Measurements from ENCODE around the gene INO80B.
"Not testable (repeated sequence)": the region's sequence is repeated elsewhere in the genome, so short reads cannot be mapped to it uniquely, and the experiment has no call there.

Gene INO80B

DNA sequence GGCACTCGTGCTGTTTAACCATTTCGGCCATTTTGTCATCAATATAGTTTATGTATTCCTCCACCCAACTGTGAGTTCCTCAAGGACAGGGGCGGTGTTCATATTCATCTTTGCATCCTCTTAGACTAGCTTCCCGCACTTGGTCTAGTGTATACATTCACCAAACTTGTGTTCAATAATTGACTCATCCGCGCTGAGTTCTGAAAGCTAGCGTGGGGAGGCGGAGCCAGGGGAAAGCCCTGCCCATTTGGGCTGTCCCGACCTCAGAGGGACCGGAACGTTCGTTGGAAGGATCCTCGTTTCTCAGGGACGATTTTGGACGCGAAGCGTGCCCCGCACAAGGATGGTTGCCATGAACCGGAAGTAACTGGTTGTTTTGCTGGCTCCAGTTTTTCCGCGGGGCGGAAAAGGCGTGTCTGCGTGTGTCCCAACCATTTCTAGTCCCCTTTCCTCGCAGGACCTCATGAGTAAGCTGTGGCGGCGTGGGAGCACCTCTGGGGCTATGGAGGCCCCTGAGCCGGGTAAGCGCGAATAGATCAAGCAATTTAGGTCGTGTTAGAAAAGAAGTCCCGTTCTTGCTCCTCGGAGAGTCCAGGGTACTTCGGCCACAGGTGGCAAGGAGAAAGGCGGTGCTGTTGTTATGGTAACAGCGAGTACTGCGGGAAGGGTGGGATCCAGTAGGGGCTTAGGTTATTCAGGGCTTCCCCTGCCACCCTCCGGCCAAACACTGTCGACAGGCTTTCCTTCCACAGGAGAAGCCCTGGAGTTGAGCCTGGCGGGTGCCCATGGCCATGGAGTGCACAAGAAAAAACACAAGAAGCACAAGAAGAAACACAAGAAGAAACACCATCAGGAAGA lies at the start of gene INO80B:
Gene INO80B, plus strand, starts transcription at position 434 of the 858 bp plus-strand sequence. Its CDS starts 30 bp downstream, at position 464.
- DNase-seq (ENCODE audit: low read depth): peak; percentile 91

GRCh38 chr2:74406035-74406434 lies 48.9 kb upstream of the INO80B start:
- DNase-seq (ENCODE audit: low read depth): no peak

DNA sequence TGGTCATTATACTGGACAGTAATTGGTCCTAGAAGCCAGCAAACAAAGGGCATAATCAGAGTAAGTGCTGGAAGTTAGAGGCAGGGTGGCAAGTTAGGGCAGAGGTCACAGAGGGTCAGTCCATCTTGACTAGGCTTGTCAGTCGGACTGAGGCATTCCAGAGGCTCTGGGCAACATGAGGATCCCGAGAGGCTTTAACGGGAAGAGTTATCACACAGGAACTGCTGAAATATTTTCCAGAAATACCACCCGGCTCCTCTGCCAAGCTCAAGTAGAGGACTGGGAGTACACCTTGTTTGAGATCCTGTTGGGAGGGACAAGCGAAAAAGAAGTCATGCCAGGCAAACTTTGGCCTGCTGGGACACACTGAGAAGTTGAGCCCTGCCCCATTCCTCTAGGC lies 47.2 kb upstream of the INO80B start:
- no peak for DNase-seq (ENCODE audit: low read depth)

GRCh38 chr2:74413001-74413698 lies 41.7 kb upstream of the INO80B start:
- DNase-seq (ENCODE audit: low read depth): no peak

DNA sequence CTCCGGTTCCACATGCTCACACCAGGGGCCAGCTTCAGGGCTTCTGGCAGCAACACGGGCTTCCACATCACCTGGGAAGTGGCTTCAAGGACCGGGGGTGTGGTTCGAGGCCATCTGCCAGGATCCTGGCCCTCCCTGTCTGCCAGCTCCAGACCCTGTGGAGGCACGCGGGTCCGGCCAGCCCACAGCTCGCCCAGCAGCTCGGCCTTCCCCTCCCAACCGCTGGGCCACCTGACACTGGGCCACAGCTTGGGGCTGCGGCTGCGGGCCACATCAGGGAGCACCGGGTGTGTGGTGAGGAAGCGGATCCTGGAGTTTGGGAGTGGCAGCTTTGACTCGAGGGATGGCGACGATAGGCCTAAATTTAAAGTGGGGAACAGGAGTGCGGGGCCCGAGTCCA lies 40.4 kb upstream of the INO80B start:
- no peak for DNase-seq (ENCODE audit: low read depth)

- no peak for DNase-seq (ENCODE audit: low read depth)
These were observed 39.8 kb upstream of the INO80B start for GRCh38 chr2:74414881-74415761.

DNA sequence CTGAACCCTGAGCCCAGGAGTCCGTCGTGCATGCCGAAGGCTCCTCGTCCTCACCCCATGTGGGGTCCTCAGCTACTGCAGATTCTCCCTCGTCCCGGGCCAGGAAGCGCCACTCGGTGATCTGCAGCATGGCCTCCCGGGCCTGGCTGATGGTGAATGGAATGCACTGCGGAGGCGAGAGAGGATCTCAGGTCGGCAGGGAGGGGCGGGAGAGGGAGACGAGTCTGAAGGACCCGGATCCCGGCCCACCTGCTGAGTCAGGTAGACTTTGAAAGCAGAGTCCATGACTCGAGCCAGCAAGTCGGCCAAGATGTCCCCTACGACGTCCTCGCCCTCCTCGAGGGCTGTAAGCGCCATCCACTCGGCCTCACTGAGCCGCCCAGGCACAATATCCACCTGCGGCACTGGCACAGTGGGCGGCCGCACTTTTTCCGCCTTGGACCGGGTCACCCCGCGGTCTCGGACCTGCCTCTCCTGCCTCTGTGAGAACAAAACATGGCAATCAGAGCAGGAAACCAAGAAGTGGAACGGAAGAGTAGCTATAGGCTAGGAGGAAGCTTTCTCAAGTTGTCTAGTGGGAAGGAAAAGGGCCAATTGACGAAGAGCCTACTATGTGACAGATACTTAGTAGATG lies 39.0 kb upstream of the INO80B start:
- no peak for DNase-seq (ENCODE audit: low read depth)

GRCh38 chr2:74416778-74417177 lies 38.1 kb upstream of the INO80B start:
- no peak for DNase-seq (ENCODE audit: low read depth)

DNA sequence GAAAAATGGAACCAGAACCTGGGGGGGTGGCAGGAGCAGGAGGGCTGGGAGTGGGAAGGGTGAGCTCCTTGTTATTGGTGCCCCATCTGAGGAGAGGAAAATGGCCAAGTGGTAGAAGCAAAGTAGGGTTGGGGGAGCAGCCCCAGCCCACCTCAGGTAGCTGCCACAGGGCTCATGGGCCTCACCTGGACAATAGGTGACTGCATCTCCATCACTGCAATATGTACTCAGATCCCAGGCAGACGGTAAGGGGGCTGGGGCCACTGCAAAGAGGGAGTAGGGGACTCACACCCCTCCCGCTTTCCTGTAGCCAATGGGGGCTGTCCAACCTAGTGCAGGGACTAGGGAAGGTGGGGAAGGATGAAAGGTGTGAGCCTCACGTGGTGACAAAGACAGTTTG lies 37.7 kb upstream of the INO80B start:
- no peak for DNase-seq (ENCODE audit: low read depth)

GRCh38 chr2:74417763-74418162 lies 37.1 kb upstream of the INO80B start:
- DNase-seq (ENCODE audit: low read depth): no peak

DNA sequence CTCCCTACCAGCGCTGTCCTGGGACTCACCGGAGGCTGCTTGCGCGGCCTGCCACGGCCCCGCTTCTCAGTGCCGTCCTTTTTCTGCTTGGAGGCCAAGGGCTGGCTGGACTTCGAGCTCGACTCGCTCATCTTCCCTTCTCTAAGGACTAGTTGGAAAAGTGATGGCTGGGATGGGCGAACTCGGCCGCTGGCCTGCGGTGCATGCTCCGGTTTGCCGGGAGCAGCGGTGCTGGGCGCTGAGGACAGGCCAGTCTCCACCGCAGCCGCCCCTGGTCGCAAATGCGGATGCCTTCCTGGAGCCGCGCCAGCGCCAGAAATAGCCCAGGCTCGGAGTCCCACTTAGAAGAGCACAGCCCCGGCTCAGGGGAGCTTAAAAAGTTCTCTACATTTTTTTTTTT lies 36.6 kb upstream of the INO80B start:
- DNase-seq (ENCODE audit: low read depth): no peak

DNA sequence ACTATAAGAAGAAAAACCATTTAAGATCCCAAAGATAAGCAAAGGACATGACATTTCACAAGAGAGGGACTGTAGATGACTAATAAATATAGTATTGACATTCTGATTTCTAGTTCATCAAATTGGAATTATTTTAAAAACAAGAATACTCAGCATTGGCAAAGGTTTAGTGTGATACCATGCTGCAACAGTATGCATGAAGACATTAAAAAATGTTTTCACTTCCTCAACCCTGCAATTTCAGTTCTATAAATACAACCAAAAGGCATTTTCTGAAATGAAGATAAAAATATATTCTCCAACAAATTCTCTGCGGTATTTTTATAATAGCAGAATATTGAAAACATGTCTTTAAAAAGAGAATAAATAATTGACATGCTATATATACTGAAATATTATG lies 35.5 kb upstream of the INO80B start:
- DNase-seq (ENCODE audit: low read depth): no peak

DNA sequence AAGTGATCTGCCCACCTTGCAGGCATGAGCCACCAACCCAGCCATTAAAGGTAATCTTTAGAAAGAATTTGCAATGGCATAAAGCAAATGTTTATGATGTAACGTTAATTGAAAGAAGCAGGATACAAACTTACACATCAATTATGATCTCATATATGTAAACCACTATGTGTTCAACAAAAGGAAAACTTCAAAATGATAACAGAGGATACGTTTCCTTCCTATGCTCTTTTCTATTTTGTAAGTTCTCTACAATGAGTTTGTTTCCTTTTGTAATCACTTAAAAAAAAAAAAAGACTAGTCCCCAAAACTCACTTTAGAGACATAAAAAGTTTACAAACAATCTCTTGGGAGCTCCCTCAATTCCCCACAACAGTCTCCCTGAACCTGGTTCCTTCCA lies 34.9 kb upstream of the INO80B start:
- DNase-seq (ENCODE audit: low read depth): no peak

DNA sequence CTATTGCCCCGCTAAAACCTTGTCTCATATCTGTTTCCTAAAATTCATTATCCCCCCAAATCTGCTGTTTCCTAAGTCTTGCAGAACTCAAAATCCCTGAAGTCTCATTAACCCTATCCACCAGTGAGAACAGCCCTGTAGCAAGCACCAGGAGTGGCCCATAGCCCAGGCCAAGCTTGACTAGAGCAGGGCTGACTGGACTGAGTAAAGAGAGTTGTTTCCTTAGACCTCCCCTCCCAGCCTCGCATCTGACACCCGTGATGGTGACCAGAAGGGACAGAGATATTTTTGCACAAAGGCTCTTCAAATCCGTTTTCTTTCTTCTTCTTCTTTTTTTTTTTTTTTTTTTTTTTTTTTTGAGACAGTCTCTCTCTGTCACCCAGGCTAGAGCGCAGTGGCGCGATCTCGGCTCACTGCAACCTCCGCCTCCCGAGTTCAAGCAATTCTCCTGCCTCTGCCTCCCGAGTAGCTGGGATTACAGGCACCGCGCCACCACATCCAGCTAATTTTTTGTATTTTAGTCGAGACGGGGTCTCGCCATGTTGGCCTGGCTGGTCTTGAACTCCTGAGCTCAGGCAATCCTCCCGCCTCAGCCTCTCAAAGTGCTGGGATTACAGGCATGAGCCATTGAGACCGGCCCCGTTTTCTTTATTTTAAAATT lies 34.3 kb upstream of the INO80B start:
- not testable (repeated sequence) for DNase-seq (ENCODE audit: low read depth)

- peak; percentile 86 for DNase-seq (ENCODE audit: low read depth)
These were observed 33.5 kb upstream of the INO80B start, which contains the start of the genes C2orf81 and WDR54 for GRCh38 chr2:74421221-74421870. Gene C2orf81 (minus strand): TSS chr2:74421619. CDS start chr2:74421560, 59 bp downstream. Gene WDR54 (plus strand): TSS chr2:74421730. CDS start chr2:74422154, 424 bp downstream.

- no peak for DNase-seq (ENCODE audit: low read depth)
These were observed 31.4 kb upstream of the INO80B start for GRCh38 chr2:74423231-74424095.

GRCh38 chr2:74424139-74424992 lies 30.5 kb upstream of the INO80B start:
- DNase-seq (ENCODE audit: low read depth): no peak

- DNase-seq (ENCODE audit: low read depth): no peak
These were observed 29.9 kb upstream of the INO80B start for GRCh38 chr2:74424995-74425406.

- no peak for DNase-seq (ENCODE audit: low read depth)
These were observed 29.4 kb upstream of the INO80B start for GRCh38 chr2:74425523-74425922.

Data from T-helper 22 cell (primary cell).